Measurements from ENCODE around the gene ALG10B. TPM values are rescaled to one million over a fixed set of nuclear protein-coding genes. Genes with fewer than 3 reads are reported as not detected.
A peak's percentile ranks its signal among the peaks of the same experiment; 100 is the strongest.

ALG10B gene
- 9.2 TPM for total RNA-seq
- long read RNA-seq, full-length matches to known transcripts: 4 of 4 reads
- long read RNA-seq, partial matches to known transcripts: 0 of 4 reads
- long read RNA-seq, other reads (novel, unspliced or antisense): 0 of 4 reads

GRCh38 chr12:38316391-38317129, at the start of gene ALG10B:
Gene ALG10B, plus strand, starts transcription at chr12:38316774. Its CDS starts 120 bp downstream, at chr12:38316894.
- intact Hi-C loops (cut with DNase I): no loop called here
- ATAC-seq (peak; percentile 100), DNase-seq (peak; percentile 93)
- H3K9me3 ChIP-seq: no peaks in the 10 kb centered on the region
- no peaks in the 10 kb centered on the region for H3K36me3 ChIP-seq
- peak; percentile 73 for TF ChIP-seq CTCF (IDR thresholded peaks at IDR 0.05)
- H3K27me3 ChIP-seq (ENCODE audit: low read depth): no peaks in the 10 kb centered on the region
- H3K27ac ChIP-seq: peak within 1 kb of the TSS; percentile 91
- H3K4me1 ChIP-seq: peaks cover 10% of the 10 kb centered on the region
- peak within 1 kb of the TSS; percentile 70 for H3K4me3 ChIP-seq

- H3K4me1 ChIP-seq: no peaks in the 10 kb centered on the region
- ATAC-seq: no peak
These were observed 48.0 kb upstream of the ALG10B start for GRCh38 chr12:38268612-38269011.

GRCh38 chr12:38269897-38270296, 46.7 kb upstream of the ALG10B start:
- H3K9me3 ChIP-seq: no peaks in the 10 kb centered on the region
- H3K27ac ChIP-seq: no peak overlapping the region
- ATAC-seq (no peak), DNase-seq (no peak)
- no peaks in the 10 kb centered on the region for H3K27me3 ChIP-seq (ENCODE audit: low read depth)
- no peak for TF ChIP-seq CTCF (IDR thresholded peaks at IDR 0.05)
- intact Hi-C loops (cut with DNase I): no loop called here
- H3K4me3 ChIP-seq: no peak overlapping the region
- no peaks in the 10 kb centered on the region for H3K4me1 ChIP-seq
- no peaks in the 10 kb centered on the region for H3K36me3 ChIP-seq

More at GRCh38 chr12:38268612-38269011, 48.0 kb upstream of the ALG10B start:
- H3K4me3 ChIP-seq: no peak overlapping the region
- H3K36me3 ChIP-seq: no peaks in the 10 kb centered on the region
- intact Hi-C loops (cut with DNase I): no loop called here
- H3K27ac ChIP-seq: no peak overlapping the region
- no peaks in the 10 kb centered on the region for H3K9me3 ChIP-seq
- no peaks in the 10 kb centered on the region for H3K27me3 ChIP-seq (ENCODE audit: low read depth)
- DNase-seq: no peak
- TF ChIP-seq CTCF (IDR thresholded peaks at IDR 0.05): no peak

GRCh38 chr12:38279756-38280155, 36.8 kb upstream of the ALG10B start:
- ATAC-seq (no peak), DNase-seq (no peak)
- intact Hi-C loops (cut with DNase I): no loop called here
- H3K9me3 ChIP-seq: no peaks in the 10 kb centered on the region
- no peaks in the 10 kb centered on the region for H3K36me3 ChIP-seq
- no peaks in the 10 kb centered on the region for H3K4me1 ChIP-seq
- H3K4me3 ChIP-seq: no peak overlapping the region
- TF ChIP-seq CTCF (IDR thresholded peaks at IDR 0.05): no peak
- H3K27ac ChIP-seq: no peak overlapping the region
- no peaks in the 10 kb centered on the region for H3K27me3 ChIP-seq (ENCODE audit: low read depth)

GRCh38 chr12:38282886-38283285, 33.7 kb upstream of the ALG10B start:
- ATAC-seq: no peak
- intact Hi-C loops (cut with DNase I): no loop called here
- Histone ChIP-seq H3K27me3 (ENCODE audit: low read depth) (no peaks in the 10 kb centered on the region), H3K27ac (no peak overlapping the region), H3K9me3 (no peaks in the 10 kb centered on the region), H3K4me1 (no peaks in the 10 kb centered on the region), H3K4me3 (no peak overlapping the region), H3K36me3 (no peaks in the 10 kb centered on the region)
- TF ChIP-seq CTCF (IDR thresholded peaks at IDR 0.05): no peak
- no peak for DNase-seq
